GM12875 (cell line): ENCODE data around the gene SEZ6.

Experiments used
- H3K4me3 ChIP-seq: one replicate; pipeline ENCODE4 v1.5.1; 2011; ENCODE audit warnings: low read depth, low read length, control low read depth
- CTCF ChIP-seq: IDR thresholded peaks from 2 replicates; pipeline ENCODE4 v1.5.1; 2011; ENCODE audit warnings: low read depth, mild to moderate bottlenecking, control low read depth, inconsistent platforms, low read length, moderate library complexity, borderline replicate concordance; ENCODE audit not compliant: insufficient read depth

SEZ6 gene

DNA sequence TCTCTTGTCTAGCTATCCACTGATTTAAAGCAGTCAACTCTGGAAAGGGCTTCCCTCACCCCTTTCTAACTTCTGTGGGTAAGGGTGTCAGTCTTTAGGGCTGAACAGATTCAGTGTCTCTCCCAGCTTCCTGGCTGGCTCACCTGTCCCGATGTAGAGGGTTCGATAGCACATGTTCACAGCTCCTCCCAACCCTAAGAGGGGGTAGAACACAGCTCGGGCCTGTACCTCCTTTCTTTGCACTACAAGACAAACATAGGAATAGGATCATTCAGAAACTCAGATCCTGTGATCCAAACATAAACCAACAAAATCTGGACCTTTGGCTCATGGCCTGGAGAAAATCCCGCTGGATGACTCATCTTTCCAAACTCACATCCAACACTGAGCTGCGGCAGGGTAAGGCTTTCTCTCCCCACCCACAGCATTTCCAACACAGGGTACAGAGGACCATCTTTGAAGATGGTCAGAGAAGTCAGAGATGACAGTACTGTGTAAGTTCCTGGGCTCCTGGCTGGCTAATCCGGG lies 97.1 kb downstream of the SEZ6 start:
- TF ChIP-seq CTCF = no peak

DNA sequence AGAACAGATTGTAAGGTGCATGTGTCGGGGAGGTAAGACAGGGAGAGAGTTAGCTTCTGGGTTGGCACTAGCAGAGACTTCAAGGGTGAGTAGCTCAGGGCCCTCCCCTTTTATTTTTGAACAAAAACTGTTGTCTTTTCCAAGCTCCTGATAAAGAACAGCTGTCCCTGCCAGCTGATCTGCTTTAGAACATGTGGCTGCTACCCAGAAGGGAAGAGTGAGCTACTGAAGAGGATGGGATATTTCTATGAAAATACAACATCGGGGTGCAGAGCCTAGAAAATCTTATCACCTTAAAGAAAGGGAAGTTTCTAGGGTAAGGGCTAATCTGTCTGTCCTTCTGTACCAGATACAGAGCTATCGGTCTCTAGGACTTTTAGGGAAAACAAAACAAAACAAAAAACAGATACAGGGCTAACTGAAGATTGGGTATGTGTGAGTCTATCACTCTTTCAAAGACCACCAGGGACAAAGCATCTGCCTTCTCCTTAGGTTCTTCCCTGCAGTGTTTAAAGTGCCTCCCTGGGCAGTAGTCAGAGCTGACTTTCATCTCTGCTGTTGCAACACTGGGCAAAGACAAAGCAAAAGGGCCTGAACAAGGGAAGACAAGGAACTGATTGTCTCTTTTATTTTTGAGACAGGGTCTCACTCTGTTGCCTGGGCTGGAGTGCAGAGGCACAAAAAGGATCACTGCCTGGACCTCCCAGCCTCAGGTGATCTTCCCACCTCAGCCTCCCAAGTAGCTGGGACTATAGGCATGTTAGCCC lies 97.9 kb downstream of the SEZ6 start:
- H3K4me3 ChIP-seq = no peak overlapping the region

More for the DNA sequence above, 97.1 kb downstream of the SEZ6 start:
- H3K4me3 ChIP-seq = no peak overlapping the region

DNA sequence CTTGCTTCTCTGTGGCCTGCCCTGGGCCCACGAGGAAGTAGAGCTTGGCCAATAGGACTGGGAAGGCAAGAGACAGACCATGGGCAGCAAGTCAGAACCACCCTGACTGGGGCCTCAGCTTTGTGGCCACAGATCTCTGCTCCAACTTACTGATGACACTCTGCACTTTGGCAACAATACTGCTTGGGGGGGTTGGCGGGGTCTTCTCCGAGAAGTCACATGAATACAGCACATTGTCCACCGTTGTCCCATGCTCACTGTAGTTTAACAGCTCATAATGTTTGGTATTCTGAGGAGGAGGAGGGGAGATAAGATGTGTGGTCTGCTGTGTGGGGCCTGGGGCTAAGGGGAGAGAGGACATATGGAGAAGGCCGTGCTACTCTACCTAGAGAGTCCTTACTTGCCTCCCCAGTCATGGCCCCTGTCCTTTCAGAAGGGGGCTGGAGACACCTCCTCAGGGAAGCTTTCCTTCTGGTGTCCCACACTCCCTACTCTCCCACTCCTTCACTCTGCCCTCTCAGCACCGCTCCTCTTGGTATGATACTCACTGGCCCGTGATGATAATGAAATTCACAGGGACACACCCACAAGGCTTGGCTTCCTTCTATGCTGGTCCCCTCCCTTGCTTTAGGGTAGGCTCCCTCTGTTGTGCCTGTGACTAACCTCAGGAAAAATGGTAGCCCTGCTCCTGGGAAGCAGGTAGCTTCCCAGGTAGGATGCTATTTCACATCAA lies 99.0 kb downstream of the SEZ6 start:
- no peak for TF ChIP-seq CTCF
- no peak overlapping the region for H3K4me3 ChIP-seq

More for the DNA sequence above, 97.9 kb downstream of the SEZ6 start:
- no peak for TF ChIP-seq CTCF

- no peak for TF ChIP-seq CTCF
- H3K4me3 ChIP-seq = no peak overlapping the region
Observed at GRCh38 chr17:28906276-28906675, 99.6 kb downstream of the SEZ6 start.
